Cardiac ventricle fibroblast (primary cell): Measurements from ENCODE around the gene ELANE. TPM values are rescaled to one million over a fixed set of nuclear protein-coding genes. Genes with fewer than 3 reads are reported as not detected.

ENCODE experiments used
- total RNA-seq: library from RNA; depleted of rRNA; stranded (reverse); fragments of >200 nt; gene quantifications from 2 replicates; pipeline ENCODE4 v1.2.3, GENCODE V29; 2015

Gene ELANE
- total RNA-seq: 4.6 and 5.4 TPM in 2 replicates

GRCh38 chr19:852136-853013 is at the start of gene ELANE:
ELANE (plus strand) TSS chr19:852303; CDS start chr19:852329, 26 bp downstream.

GRCh38 chr19:821825-822503 is 30.1 kb upstream of the ELANE start, which contains the start of gene PLPPR3:
PLPPR3 (minus strand) TSS chr19:821955; CDS start chr19:821559, 396 bp downstream.

GRCh38 chr19:827710-828321 is 24.3 kb upstream of the ELANE start, which contains the start of gene AZU1:
AZU1 (plus strand) TSS chr19:827837; CDS start chr19:827847, 10 bp downstream.

GRCh38 chr19:840519-841206 is 11.4 kb upstream of the ELANE start, which contains the start of gene PRTN3:
PRTN3 (plus strand) TSS chr19:840999; CDS start chr19:841009, 10 bp downstream.

GRCh38 chr19:858868-859843 is 7.1 kb downstream of the ELANE start, which contains the start of gene CFD:
CFD (plus strand) TSS chr19:859664; CDS start chr19:859690, 26 bp downstream.

GRCh38 chr19:892894-893689 is 41.0 kb downstream of the ELANE start, which contains the start of the genes MED16 and RNU6-9:
MED16 (minus strand) TSS chr19:893187; CDS start chr19:891131, 2,056 bp downstream.
RNU6-9 (plus strand) TSS chr19:893484.

Other genes starting within 250 kb of the ELANE start
- gene POLRMT, start 218.8 kb upstream of the ELANE start, total RNA-seq: 20.7 and 31.3 TPM in 2 replicates
- gene FGF22, start 212.4 kb upstream of the ELANE start, total RNA-seq: not detected in 2 replicates
- gene RNF126, start 189.1 kb upstream of the ELANE start, total RNA-seq: 29.8 and 30.6 TPM in 2 replicates
- gene FSTL3, start 175.9 kb upstream of the ELANE start, total RNA-seq: 58.3 and 76.3 TPM in 2 replicates
- not detected in 2 replicates for gene PRSS57, start 156.9 kb upstream of the ELANE start, total RNA-seq
- gene PALM, start 143.4 kb upstream of the ELANE start, total RNA-seq: 46.4 and 55.6 TPM in 2 replicates
- not detected in 2 replicates for gene MISP, start 101.2 kb upstream of the ELANE start, total RNA-seq
- gene PTBP1, start 54.9 kb upstream of the ELANE start, total RNA-seq: 139 and 147 TPM in 2 replicates
- gene PLPPR3, start 30.3 kb upstream of the ELANE start, total RNA-seq: 0.10 and 0.44 TPM in 2 replicates
- not detected in 2 replicates for gene AZU1, start 24.5 kb upstream of the ELANE start, total RNA-seq
- not detected in 2 replicates for gene PRTN3, start 11.3 kb upstream of the ELANE start, total RNA-seq
- gene CFD, start 7.4 kb downstream of the ELANE start, total RNA-seq: 1,761 and 1,927 TPM in 2 replicates
- 30.8 and 34.1 TPM in 2 replicates for gene MED16, start 40.9 kb downstream of the ELANE start, total RNA-seq
- gene RNU6-9, start 41.2 kb downstream of the ELANE start, total RNA-seq: not detected in 2 replicates
- gene R3HDM4, start 60.9 kb downstream of the ELANE start, total RNA-seq: 42.6 and 50.5 TPM in 2 replicates
- gene KISS1R, start 65.0 kb downstream of the ELANE start, total RNA-seq: not detected in 2 replicates
- gene ARID3A, start 73.7 kb downstream of the ELANE start, total RNA-seq: 2.6 and 4.9 TPM in 2 replicates
- gene WDR18, start 132.0 kb downstream of the ELANE start, total RNA-seq: 25.3 and 36.2 TPM in 2 replicates
- gene GRIN3B, start 148.1 kb downstream of the ELANE start, total RNA-seq: 0.88 and 1.2 TPM in 2 replicates
- 99.7 and 104 TPM in 2 replicates for gene TMEM259, start 168.8 kb downstream of the ELANE start, total RNA-seq
- not detected in 2 replicates for gene RNU6-2, start 169.2 kb downstream of the ELANE start, total RNA-seq
- 149 and 154 TPM in 2 replicates for gene CNN2, start 174.3 kb downstream of the ELANE start, total RNA-seq
- 2.7 and 3.6 TPM in 2 replicates for gene ABCA7, start 187.8 kb downstream of the ELANE start, total RNA-seq
- 0.37 and 0.39 TPM in 2 replicates for gene ARHGAP45, start 214.9 kb downstream of the ELANE start, total RNA-seq
- gene POLR2E, start 243.1 kb downstream of the ELANE start, total RNA-seq: 191 and 315 TPM in 2 replicates